GM19193 (cell line): ENCODE measurements around the gene TBC1D5.

Experiments
- POLR2A ChIP-seq: IDR thresholded peaks from 4 replicates; pipeline ENCODE4 v1.6.1; 2011; ENCODE audit not compliant: insufficient read depth, insufficient read length; ENCODE audit errors: extremely low read depth

The TBC1D5 gene

DNA sequence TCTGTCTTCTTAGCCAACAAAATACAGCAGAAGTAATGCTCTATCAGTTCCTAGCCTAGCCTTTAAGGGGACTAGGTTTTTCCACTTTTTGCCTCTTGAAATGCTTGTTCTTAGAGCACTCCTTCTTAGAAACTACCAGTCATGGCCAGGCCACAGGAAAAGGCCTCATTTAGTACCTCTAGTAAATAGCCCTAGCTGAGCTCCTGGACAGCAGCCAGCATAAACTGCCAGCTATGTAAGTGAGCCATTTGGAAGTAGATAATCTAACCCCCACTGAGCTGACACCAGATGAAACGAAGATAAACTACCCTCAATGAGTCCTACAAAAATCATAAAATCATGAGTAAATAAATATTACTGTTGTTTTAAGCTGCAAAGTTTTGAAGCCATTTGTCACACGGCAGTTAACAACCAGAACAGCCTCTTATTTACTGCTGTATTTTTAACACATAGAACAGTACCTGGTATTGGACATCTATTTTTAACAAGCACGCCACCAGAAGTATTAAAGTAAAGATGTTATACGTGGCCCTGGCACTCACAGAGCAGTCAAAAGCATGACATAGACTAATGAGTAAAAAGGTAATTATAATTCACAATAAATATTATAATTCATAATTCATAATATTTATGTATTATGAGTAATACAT, 12.0 kb downstream of the TBC1D5 start:
- no peak for TF ChIP-seq POLR2A

DNA sequence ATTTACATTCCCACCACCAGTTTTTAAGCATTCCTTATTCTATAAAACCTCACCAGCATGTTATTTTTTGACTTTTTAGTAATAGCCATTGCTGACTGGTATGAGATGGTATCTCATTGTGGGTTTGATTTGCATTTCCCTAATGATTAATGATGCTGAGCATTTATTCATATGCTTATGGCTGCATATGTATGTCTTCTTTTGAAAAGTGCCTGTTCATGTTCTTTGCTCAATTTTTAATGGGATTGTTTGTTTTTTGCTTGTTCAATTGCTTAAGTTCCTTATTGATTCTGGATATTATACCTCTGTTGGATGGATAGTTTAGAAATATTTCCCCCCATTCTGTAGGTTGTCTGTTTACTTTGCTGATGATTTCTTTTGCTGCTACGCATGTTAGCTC, 16.1 kb downstream of the TBC1D5 start:
- TF ChIP-seq POLR2A = no peak

DNA sequence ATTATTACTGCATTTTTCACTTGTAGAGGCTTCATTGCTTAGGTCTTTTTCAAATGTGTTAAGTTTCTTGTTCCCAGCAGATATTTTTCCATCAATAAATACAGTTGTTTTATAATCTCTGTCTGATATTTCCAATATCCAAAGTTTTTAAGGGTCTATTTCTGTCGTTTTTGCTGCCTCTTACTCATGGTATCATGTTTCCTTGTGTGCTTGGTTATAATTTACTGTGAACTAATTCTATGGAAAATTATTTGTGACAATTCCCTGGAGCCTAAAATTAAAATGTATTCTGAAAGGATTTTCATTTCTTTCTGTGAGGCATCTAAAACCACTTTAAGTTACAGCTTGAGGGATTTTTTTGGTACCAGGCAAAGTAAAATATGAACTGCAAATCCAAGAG, 17.5 kb downstream of the TBC1D5 start:
- TF ChIP-seq POLR2A = no peak

GRCh38 chr3:17724122-17724521, 18.3 kb downstream of the TBC1D5 start:
- TF ChIP-seq POLR2A = no peak

- TF ChIP-seq POLR2A = no peak
These were observed 25.0 kb downstream of the TBC1D5 start for GRCh38 chr3:17717411-17717810.

GRCh38 chr3:17714473-17714872, 28.0 kb downstream of the TBC1D5 start:
- TF ChIP-seq POLR2A = no peak

GRCh38 chr3:17709236-17709810, 33.1 kb downstream of the TBC1D5 start:
- no peak for TF ChIP-seq POLR2A

GRCh38 chr3:17707813-17708543, 34.5 kb downstream of the TBC1D5 start:
- no peak for TF ChIP-seq POLR2A

- no peak for TF ChIP-seq POLR2A
These were observed 54.9 kb downstream of the TBC1D5 start for GRCh38 chr3:17687566-17687965.

DNA sequence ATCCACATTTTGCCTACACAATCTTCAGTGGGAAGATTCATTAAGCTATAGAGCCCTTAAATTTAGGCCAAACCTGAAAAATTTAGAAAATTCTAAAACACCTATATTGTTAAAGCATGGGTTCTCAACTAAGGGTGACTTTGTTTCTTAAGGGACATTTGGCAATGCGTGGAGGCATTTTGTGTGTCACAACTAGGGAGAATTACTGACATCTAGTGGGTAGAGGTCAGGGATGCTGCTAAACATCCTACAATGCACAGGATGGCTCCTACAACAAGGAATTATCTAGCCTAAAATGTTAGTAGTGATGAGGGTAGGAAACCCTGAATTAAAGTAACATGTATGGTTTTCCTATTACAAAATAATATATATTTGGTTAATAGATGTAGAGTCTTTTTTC, 55.8 kb downstream of the TBC1D5 start:
- no peak for TF ChIP-seq POLR2A

DNA sequence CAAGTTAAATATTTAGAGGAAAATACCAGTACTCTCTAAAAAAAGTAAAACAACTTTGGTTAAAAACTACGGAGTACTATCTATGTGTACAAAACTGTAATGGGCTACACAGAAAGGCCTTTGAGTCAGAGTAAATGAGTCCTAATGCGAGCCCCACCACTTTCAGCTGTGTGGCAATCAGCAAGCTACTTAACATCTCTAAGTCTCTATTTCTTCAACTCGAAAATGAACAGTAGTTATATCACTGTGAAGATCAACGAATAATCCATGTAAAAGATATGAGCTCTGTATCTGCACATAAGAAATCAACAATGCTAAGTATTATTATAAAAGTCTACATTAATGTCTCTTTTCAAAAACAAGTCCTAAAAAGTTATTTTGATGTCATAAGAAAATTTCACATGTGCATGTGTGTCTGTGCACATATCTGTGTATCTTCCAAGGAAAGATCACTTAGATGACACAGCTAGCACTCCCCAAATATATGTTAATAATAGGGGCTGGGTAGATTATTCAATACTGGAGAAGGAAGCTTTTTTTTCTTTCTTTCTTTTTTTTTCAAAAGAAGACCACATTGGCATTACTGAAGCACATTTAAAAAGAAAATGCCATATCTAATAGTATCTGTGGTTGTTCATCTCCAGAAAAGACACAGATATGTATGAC, 58.8 kb downstream of the TBC1D5 start:
- no peak for TF ChIP-seq POLR2A

- TF ChIP-seq POLR2A = no peak
These were observed 61.9 kb downstream of the TBC1D5 start for GRCh38 chr3:17680530-17680929.

DNA sequence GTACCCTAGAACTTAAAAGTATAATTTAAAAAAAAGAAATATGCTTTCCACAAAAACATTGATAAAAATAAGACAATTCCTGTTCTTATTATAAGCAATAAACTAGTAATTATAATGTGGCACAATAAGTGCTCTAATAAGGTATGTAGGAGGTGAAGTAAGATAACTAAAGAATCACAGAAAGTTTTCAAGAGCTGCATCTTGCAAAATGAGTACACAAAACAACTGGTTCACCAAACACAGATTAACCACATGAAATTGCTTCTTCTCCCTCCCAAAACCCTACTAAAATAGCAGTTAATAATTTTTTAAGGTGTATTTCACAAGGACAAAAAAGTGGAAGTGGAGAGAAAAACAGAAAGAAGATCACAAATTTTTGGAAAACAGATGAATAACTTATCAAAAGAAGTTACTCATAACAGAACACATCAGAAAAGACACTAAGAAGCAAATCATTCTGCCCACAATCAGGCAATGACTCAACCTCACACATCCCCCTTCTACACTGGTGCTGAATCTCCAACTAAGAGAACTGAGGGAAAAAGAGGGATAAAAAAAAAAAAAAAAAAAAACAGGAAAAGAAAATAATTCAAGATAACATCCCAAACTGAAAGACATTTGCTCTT, 64.2 kb downstream of the TBC1D5 start:
- no peak for TF ChIP-seq POLR2A

DNA sequence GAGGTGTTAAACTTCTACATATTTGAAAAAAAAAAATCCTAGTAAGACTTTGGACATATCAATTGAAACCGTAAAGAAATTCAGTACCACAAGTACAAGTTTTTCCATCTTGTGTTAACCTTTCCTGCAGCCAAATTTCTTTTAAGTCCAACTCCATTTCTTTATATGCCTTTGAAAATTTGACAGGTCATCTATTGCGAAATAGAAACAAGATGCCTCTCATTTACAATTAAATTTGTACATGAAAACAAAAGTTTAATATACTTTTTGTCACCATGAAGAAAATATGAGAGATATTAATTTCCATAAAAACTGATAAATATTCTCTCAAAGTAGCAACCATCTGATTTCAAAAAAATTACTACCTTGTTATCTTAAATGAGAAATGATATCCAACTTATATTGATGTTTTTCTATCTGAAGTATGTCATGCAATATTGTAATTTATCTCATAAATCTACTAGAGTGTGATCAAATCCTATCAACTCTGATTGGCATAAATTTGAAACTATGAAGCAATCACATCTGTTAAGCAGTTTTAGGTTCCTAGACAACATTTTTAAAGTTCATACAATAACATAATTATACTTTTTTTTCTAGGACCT, 68.2 kb downstream of the TBC1D5 start:
- TF ChIP-seq POLR2A = no peak

GRCh38 chr3:17672506-17672905, 69.9 kb downstream of the TBC1D5 start:
- TF ChIP-seq POLR2A = no peak

DNA sequence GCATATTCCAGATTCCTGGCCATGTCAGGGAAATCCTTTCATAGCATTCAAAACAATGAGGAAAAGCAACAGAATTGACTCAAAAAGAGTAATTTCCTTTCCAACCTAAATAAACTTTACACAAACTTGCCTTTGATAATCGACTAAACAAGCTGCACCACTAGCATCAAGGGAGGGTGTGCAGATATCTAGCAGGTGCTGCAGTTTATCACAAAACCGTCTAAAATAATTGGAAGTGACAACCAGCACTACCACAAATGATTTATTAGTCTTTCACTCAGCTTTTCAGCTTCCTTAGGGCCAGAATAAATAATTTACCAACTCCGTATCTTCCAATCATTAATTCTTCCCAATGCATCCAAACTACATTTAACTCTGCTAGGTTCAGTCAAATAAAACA, 71.7 kb downstream of the TBC1D5 start:
- no peak for TF ChIP-seq POLR2A

DNA sequence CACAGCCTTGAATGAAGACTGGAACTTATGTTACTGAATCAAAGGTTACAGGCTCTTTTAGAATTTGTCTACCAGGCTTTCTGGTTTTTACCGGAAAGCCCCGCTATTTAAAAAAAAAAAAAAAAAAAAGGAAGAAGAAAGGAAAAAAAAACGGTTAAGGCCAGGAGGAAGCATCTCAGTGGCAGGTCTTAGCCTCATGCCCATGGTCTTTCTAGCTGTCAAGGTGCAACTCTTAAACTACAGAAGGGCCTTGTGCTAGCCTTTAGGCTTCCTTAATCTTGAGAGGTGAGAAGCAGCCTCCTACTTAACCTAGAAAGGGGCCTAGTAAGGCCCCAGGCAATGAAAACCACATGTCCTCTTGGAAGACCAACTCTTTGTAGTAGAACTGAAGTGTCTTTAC, 77.5 kb downstream of the TBC1D5 start:
- TF ChIP-seq POLR2A = no peak
